K562 (cell line): Measurements from ENCODE around the gene STX19. TPM values are rescaled to one million over a fixed set of nuclear protein-coding genes. Genes with fewer than 3 reads are reported as not detected.

Experiments
- HDAC3 ChIP-seq: fragments of 450-650 bp; IDR thresholded peaks from 2 replicates; pipeline ENCODE4 v1.6.1; 2018; ENCODE audit warnings: borderline replicate concordance, mild to moderate bottlenecking, moderate library complexity; ENCODE audit not compliant: partially characterized antibody
- MYNN ChIP-seq, 2 experiments: sonication (generic); formaldehyde crosslinking in 1 of 2; IDR thresholded peaks; 2 replicates each; pipeline versions ENCODE4 v1.5.0 to v1.6.1; 2016 to 2020; ENCODE audit warnings: antibody characterized with exemption in 1 of 2, missing genetic modification reagents in 1 of 2
- NR2C1 ChIP-seq, 2 experiments: fragments of 450-650 bp; IDR thresholded peaks; 2 replicates each; pipeline ENCODE4 v1.6.1; 2017; ENCODE audit warnings: mild to moderate bottlenecking in 2 of 2, antibody characterized with exemption in 1 of 2, inconsistent platforms in 1 of 2, missing compliant biosample characterization in 1 of 2, missing genetic modification characterization in 1 of 2
- NUFIP1 ChIP-seq: fragments of 450-650 bp; IDR thresholded peaks from 2 replicates; pipeline ENCODE4 v1.6.1; 2018; ENCODE audit not compliant: partially characterized antibody
- SNIP1 ChIP-seq: fragments of 450-650 bp; IDR thresholded peaks from 2 replicates; pipeline ENCODE4 v1.7.1; 2017; ENCODE audit warnings: low read depth, mild to moderate bottlenecking
- ZNF184 ChIP-seq: sonication (generic); formaldehyde crosslinking; IDR thresholded peaks from 2 replicates; pipeline ENCODE4 v1.5.0; 2020; ENCODE audit warnings: missing genetic modification reagents
- ZNF217 ChIP-seq: sonication (generic); formaldehyde crosslinking; IDR thresholded peaks from 2 replicates; pipeline ENCODE4 v1.8.0; 2022; ENCODE audit warnings: mild to moderate bottlenecking, missing genetic modification reagents
- polyA plus RNA-seq, 8 experiments: library from polyadenylated mRNA; depleted of rRNA in 4 of 8; stranded (reverse) in 5 of 8; unstranded in 3 of 8; fragments of >200 nt; fragmentation: Nextera tagmentation in 2 of 8; fragmentation: Illumina TruSeq in 1 of 8; extraction: Ambion mirVana in 2 of 8; extraction: Trizol in 1 of 8; gene quantifications; 2 replicates each; pipeline versions ENCODE4 v1.2.1 to v1.2.3, GENCODE V29; 2011 to 2014; ENCODE audit warnings: inconsistent platforms in 1 of 8, missing spikeins in 1 of 8
- total RNA-seq, 7 experiments: library from RNA; depleted of rRNA in 6 of 7; stranded (reverse); fragments of >200 nt in 6 of 7; fragmentation: Illumina TruSeq in 2 of 7; extraction: Trizol in 2 of 7; gene quantifications; 2 replicates each; pipeline versions ENCODE4 v1.2.1 to v1.2.3, GENCODE V29; 2011 to 2021; ENCODE audit warnings: low replicate concordance in 1 of 7
- TF ChIP-seq, protein P1 (sequence below): fragments of 200-800 bp; sonication (Bioruptor generic); IDR thresholded peaks from 2 replicates; pipeline ENCODE4 v1.6.1; 2017; ENCODE audit warnings: missing genetic modification characterization, missing compliant biosample characterization
- TF ChIP-seq, protein P2 (sequence below), 2 experiments: fragments of 450-650 bp; formaldehyde crosslinking in 1 of 2; IDR thresholded peaks; 2 replicates each; pipeline versions ENCODE4 v1.4.0 to v1.6.1; 2014 to 2020; ENCODE audit warnings: mild to moderate bottlenecking in 2 of 2, borderline replicate concordance in 1 of 2, low read depth in 1 of 2
- TF ChIP-seq, protein P3 (sequence below): sonication (generic); formaldehyde crosslinking; IDR thresholded peaks from 2 replicates; pipeline ENCODE4 v1.8.0; 2023; ENCODE audit warnings: missing genetic modification reagents, mild to moderate bottlenecking, borderline replicate concordance

The STX19 gene
- total and polyA plus RNA-seq, 9 of the 15 experiments (the other 6 are each of a cell fraction or from before 2014, with no cell fraction given): 0.04 TPM; not detected in 8

DNA sequence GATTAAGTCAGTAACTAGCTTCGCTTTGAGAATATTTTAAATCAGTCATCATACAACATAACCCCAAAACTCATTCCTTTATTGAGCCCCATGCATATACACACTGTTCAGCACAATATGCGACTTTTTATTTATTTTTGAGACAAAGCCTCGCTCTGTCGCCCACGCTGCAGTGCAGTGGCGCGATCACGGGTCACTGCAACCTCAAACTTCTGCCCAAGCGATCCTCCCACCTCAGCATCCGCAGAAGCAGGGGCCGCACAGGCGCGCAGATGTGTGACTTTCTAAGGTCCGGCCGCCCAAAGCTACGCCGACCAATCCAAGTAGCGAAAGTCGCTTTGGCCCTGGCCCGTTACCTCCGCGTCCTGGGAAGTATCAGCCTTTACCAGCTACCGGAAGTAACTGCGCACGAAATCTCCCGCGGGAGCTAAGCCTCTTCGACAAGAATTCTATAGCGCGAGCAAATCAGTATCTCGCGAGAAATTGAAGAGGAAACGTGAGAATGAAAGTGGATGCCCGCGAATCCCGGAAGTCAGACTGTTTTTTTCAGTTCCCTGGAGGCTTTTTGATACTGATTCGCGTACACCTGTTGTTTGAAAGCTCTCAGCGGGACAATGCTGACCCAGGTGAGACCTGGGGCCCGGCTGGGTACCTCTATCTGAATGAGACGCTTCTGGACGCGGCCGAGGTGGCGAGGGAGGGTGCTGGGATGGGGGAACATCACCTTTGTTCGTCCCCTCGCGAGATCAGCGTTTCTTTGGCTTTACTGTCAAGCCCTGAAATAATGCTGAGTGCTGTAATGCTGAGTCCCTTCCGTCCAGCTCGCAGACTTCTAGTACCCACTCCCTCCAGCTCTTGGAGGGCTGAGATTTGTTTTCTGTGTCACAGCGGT is 34.4 kb upstream of the STX19 start, which contains the start of the genes DHFR2 and NSUN3 (continued):
- TF ChIP-seq HDAC3: no peak
- no peak for TF ChIP-seq MYNN (IDR thresholded peaks at IDR 0.05)
- TF ChIP-seq MYNN (CRISPR knock-in tag; IDR thresholded peaks at IDR 0.05): no peak
- TF ChIP-seq, protein P1, sequence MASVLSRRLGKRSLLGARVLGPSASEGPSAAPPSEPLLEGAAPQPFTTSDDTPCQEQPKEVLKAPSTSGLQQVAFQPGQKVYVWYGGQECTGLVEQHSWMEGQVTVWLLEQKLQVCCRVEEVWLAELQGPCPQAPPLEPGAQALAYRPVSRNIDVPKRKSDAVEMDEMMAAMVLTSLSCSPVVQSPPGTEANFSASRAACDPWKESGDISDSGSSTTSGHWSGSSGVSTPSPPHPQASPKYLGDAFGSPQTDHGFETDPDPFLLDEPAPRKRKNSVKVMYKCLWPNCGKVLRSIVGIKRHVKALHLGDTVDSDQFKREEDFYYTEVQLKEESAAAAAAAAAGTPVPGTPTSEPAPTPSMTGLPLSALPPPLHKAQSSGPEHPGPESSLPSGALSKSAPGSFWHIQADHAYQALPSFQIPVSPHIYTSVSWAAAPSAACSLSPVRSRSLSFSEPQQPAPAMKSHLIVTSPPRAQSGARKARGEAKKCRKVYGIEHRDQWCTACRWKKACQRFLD (CRISPR knock-in tag): no peak
- no peak for TF ChIP-seq SNIP1
- TF ChIP-seq, protein P2, sequence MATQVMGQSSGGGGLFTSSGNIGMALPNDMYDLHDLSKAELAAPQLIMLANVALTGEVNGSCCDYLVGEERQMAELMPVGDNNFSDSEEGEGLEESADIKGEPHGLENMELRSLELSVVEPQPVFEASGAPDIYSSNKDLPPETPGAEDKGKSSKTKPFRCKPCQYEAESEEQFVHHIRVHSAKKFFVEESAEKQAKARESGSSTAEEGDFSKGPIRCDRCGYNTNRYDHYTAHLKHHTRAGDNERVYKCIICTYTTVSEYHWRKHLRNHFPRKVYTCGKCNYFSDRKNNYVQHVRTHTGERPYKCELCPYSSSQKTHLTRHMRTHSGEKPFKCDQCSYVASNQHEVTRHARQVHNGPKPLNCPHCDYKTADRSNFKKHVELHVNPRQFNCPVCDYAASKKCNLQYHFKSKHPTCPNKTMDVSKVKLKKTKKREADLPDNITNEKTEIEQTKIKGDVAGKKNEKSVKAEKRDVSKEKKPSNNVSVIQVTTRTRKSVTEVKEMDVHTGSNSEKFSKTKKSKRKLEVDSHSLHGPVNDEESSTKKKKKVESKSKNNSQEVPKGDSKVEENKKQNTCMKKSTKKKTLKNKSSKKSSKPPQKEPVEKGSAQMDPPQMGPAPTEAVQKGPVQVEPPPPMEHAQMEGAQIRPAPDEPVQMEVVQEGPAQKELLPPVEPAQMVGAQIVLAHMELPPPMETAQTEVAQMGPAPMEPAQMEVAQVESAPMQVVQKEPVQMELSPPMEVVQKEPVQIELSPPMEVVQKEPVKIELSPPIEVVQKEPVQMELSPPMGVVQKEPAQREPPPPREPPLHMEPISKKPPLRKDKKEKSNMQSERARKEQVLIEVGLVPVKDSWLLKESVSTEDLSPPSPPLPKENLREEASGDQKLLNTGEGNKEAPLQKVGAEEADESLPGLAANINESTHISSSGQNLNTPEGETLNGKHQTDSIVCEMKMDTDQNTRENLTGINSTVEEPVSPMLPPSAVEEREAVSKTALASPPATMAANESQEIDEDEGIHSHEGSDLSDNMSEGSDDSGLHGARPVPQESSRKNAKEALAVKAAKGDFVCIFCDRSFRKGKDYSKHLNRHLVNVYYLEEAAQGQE (IDR thresholded peaks at IDR 0.05; ENCODE audit: borderline replicate concordance): no peak
- TF ChIP-seq, protein P2 (CRISPR knock-in tag; IDR thresholded peaks at IDR 0.05; ENCODE audit: low read depth): no peak
- TF ChIP-seq NR2C1 (IDR thresholded peaks at IDR 0.05): peak; percentile 43; the same call in 1 of the 2 replicates
- TF ChIP-seq NR2C1 (tag; IDR thresholded peaks at IDR 0.05): peak; percentile 13; the same call in 1 of the 2 replicates
- TF ChIP-seq ZNF184 (CRISPR knock-in tag): no peak
- TF ChIP-seq ZNF217 (CRISPR knock-in tag): no peak
- TF ChIP-seq, protein P3, sequence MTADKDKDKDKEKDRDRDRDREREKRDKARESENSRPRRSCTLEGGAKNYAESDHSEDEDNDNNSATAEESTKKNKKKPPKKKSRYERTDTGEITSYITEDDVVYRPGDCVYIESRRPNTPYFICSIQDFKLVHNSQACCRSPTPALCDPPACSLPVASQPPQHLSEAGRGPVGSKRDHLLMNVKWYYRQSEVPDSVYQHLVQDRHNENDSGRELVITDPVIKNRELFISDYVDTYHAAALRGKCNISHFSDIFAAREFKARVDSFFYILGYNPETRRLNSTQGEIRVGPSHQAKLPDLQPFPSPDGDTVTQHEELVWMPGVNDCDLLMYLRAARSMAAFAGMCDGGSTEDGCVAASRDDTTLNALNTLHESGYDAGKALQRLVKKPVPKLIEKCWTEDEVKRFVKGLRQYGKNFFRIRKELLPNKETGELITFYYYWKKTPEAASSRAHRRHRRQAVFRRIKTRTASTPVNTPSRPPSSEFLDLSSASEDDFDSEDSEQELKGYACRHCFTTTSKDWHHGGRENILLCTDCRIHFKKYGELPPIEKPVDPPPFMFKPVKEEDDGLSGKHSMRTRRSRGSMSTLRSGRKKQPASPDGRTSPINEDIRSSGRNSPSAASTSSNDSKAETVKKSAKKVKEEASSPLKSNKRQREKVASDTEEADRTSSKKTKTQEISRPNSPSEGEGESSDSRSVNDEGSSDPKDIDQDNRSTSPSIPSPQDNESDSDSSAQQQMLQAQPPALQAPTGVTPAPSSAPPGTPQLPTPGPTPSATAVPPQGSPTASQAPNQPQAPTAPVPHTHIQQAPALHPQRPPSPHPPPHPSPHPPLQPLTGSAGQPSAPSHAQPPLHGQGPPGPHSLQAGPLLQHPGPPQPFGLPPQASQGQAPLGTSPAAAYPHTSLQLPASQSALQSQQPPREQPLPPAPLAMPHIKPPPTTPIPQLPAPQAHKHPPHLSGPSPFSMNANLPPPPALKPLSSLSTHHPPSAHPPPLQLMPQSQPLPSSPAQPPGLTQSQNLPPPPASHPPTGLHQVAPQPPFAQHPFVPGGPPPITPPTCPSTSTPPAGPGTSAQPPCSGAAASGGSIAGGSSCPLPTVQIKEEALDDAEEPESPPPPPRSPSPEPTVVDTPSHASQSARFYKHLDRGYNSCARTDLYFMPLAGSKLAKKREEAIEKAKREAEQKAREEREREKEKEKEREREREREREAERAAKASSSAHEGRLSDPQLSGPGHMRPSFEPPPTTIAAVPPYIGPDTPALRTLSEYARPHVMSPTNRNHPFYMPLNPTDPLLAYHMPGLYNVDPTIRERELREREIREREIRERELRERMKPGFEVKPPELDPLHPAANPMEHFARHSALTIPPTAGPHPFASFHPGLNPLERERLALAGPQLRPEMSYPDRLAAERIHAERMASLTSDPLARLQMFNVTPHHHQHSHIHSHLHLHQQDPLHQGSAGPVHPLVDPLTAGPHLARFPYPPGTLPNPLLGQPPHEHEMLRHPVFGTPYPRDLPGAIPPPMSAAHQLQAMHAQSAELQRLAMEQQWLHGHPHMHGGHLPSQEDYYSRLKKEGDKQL (CRISPR knock-in tag): no peak
- TF ChIP-seq NUFIP1: no peak
